Right ventricle myocardium superior (tissue), 1 donor: ENCODE results near the gene DLX1. TPM values are rescaled to one million over a fixed set of nuclear protein-coding genes. Genes with fewer than 3 reads are reported as not detected.
A peak's percentile ranks its signal among the peaks of the same experiment; 100 is the strongest.
"Not testable (repeated sequence)": the region's sequence is repeated elsewhere in the genome, so short reads cannot be mapped to it uniquely, and the experiment has no call there.

Experiments used
- ATAC-seq: fragments of 200-7000 bp; cut with Tn5 transposase; one replicate; pipeline ENCODE4 v1.9.1; 2020; ENCODE audit warnings: mild to moderate bottlenecking; ENCODE audit not compliant: poor library complexity
- DNase-seq: peaks from one replicate; pipeline ENCODE4 v3.0.0-alpha.2; 2020
- intact Hi-C: fragments of 100-400 bp; cut with DNase I; formaldehyde crosslinking; loops from one replicate; pipeline ENCODE4 v1.11.2; 2022
- total RNA-seq: library from RNA; stranded (reverse); fragmentation: NEBNext Ultra II Directional; extraction: Animal tissue kit (Norgen Biotek cat#: 25700); gene quantifications from one replicate; pipeline ENCODE4 v1.2.1, GENCODE V29; 2021
- donor health status: DM: no; HTN: yes; CAD: no; lungs with severe emphysema.

DLX1 gene
- total RNA-seq, 1 donor from 2014 or later: not detected

GRCh38 chr2:172103471-172104272 is 18.4 kb downstream of the DLX1 start:
- intact Hi-C loops: loop anchor here (10.0 kb wide), 2 partner anchors 289 to 509 kb away; no protein-coding TSS in a partner anchor
- peak; percentile 73 for ATAC-seq
- DNase-seq: peak; percentile 82

GRCh38 chr2:172105471-172106107 is 20.3 kb downstream of the DLX1 start:
- no peak for ATAC-seq
- intact Hi-C loops: loop anchor here (10.0 kb wide), 2 partner anchors 291 to 511 kb away; no protein-coding TSS in a partner anchor
- no peak for DNase-seq

- intact Hi-C loops: loop anchor here (10.0 kb wide), 2 partner anchors 292 to 512 kb away; no protein-coding TSS in a partner anchor
- no peak for ATAC-seq
- peak; percentile 47 for DNase-seq
Measured at GRCh38 chr2:172106108-172106961, 21.0 kb downstream of the DLX1 start.

- intact Hi-C loops: loop anchor here (10.0 kb wide), 2 partner anchors 293 to 513 kb away; no protein-coding TSS in a partner anchor
- ATAC-seq: no peak
- DNase-seq: no peak
Measured at GRCh38 chr2:172107690-172108586, 22.6 kb downstream of the DLX1 start.

- ATAC-seq: no peak
- intact Hi-C loops: loop anchor here (10.0 kb wide), 2 partner anchors 294 to 514 kb away; no protein-coding TSS in a partner anchor
- DNase-seq: no peak
Measured at GRCh38 chr2:172108587-172108930, 23.3 kb downstream of the DLX1 start.

GRCh38 chr2:172109256-172109987 is 24.1 kb downstream of the DLX1 start:
- DNase-seq (no peak), ATAC-seq (no peak)
- intact Hi-C loops: loop anchor here (10.0 kb wide), 2 partner anchors 295 to 515 kb away; no protein-coding TSS in a partner anchor

GRCh38 chr2:172109988-172110811 is 24.9 kb downstream of the DLX1 start:
- DNase-seq (no peak), ATAC-seq (no peak)
- intact Hi-C loops: loop anchor here (10.0 kb wide), 4 partner anchors 295 to 535 kb away; no protein-coding TSS in a partner anchor

GRCh38 chr2:172113617-172114016 is 28.3 kb downstream of the DLX1 start:
- ATAC-seq: peak; percentile 49
- DNase-seq: no peak
- intact Hi-C loops: loop anchor here (10.0 kb wide), 2 partner anchors 409 to 539 kb away; no protein-coding TSS in a partner anchor

- DNase-seq, ATAC-seq: not testable (repeated sequence)
- intact Hi-C loops: loop anchor here (10.0 kb wide), 2 partner anchors 409 to 539 kb away; no protein-coding TSS in a partner anchor
Measured at GRCh38 chr2:172114176-172114575, 28.9 kb downstream of the DLX1 start.

- intact Hi-C loops: loop anchor here (10.0 kb wide), 2 partner anchors 410 to 540 kb away; no protein-coding TSS in a partner anchor
- no peak for ATAC-seq
- DNase-seq: no peak
Measured at GRCh38 chr2:172114579-172114978, 29.3 kb downstream of the DLX1 start.

GRCh38 chr2:172116107-172116506 is 30.8 kb downstream of the DLX1 start:
- intact Hi-C loops: loop anchor here (10.0 kb wide), 2 partner anchors 411 to 541 kb away; no protein-coding TSS in a partner anchor
- ATAC-seq: no peak
- DNase-seq: no peak

GRCh38 chr2:172119089-172119488 is 33.8 kb downstream of the DLX1 start:
- no peak for ATAC-seq
- intact Hi-C loops: loop anchor here (10.0 kb wide), 2 partner anchors 414 to 544 kb away; no protein-coding TSS in a partner anchor

GRCh38 chr2:172120118-172120517 is 34.8 kb downstream of the DLX1 start:
- ATAC-seq: no peak
- no peak for DNase-seq
- intact Hi-C loops: no loop called here

More at GRCh38 chr2:172119089-172119488, 33.8 kb downstream of the DLX1 start:
- DNase-seq: no peak

- ATAC-seq (no peak), DNase-seq (no peak)
- intact Hi-C loops: no loop called here
Measured at GRCh38 chr2:172128484-172128883, 43.2 kb downstream of the DLX1 start.

- ATAC-seq: no peak
- no peak for DNase-seq
- intact Hi-C loops: no loop called here
Measured at GRCh38 chr2:172129404-172129803, 44.1 kb downstream of the DLX1 start.
